Activated CD4-positive, CD25-positive, alpha-beta regulatory T cell (primary cell): ENCODE data around the gene DHRS2.
"Not testable (repeated sequence)": the region's sequence is repeated elsewhere in the genome, so short reads cannot be mapped to it uniquely, and the experiment has no call there.

Experiments used
- DNase-seq, 4 experiments: peaks; one replicate each; lab custom pipeline; 2025; lab: John Stamatoyannopoulos, UW

DHRS2 gene

GRCh38 chr14:23633160-23633701 is 2.9 kb upstream of the DHRS2 start:
- no peak for DNase-seq

GRCh38 chr14:23634698-23635412 is 1.3 kb upstream of the DHRS2 start:
- DNase-seq: not testable (repeated sequence)

DNA sequence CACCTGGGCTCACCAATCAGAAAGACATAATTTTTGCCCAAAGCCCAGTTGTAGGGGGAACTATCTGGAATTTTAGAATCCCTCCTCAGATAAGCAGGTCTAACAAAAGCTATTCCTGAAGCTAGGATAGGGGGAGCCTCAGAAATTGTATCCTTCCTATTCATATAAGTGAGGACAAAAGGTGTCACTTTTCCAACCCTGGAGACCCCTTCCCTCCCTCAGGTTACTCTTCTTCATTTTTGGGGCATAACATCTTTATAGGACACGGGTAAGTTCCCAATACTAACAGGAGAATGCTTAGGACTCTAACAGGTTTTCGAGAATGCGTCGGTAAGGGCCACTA is 1.1 kb downstream of the DHRS2 start:
- not testable (repeated sequence) for DNase-seq

DNA sequence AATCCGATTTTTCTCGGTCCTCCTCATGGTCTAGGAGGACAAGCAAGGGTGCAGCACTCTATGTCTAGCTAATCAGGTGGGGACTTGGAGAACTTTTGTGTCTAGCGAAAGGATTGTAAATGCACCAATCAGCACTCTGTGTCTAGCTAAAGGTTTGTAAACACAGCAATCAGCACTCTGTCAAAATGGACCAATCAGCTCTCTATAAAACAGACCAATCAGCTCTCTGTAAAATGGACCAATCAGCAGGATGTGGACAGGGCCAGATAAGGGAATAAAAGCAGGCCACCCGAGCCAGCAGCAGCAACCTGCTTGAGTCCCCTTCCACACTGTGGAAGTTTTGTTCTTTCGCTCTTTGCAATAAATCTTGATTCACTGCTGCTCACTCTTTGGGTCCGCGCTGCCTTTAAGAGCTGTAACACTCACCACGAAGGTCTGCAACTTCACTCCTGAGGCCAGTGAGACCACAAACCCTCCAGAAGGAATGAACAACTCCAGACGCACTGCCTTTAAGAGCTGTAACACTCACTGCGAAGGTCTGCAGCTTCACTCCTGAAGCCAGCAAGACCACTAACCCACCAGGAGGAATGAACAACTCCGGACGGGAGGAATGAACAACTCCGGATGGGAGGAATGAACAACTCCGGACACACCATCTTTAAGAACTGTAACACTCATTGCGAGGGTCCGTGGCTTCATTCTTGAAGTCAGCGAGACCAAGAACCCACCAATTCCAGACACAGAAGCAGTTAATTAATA is 1.7 kb downstream of the DHRS2 start:
- not testable (repeated sequence) for DNase-seq

- no peak for DNase-seq
Observed at GRCh38 chr14:23638414-23639047, 2.4 kb downstream of the DHRS2 start.

- DNase-seq: no peak
Observed at GRCh38 chr14:23639048-23639890, 3.1 kb downstream of the DHRS2 start.

GRCh38 chr14:23639891-23640523 is 3.8 kb downstream of the DHRS2 start:
- DNase-seq: no peak

DNA sequence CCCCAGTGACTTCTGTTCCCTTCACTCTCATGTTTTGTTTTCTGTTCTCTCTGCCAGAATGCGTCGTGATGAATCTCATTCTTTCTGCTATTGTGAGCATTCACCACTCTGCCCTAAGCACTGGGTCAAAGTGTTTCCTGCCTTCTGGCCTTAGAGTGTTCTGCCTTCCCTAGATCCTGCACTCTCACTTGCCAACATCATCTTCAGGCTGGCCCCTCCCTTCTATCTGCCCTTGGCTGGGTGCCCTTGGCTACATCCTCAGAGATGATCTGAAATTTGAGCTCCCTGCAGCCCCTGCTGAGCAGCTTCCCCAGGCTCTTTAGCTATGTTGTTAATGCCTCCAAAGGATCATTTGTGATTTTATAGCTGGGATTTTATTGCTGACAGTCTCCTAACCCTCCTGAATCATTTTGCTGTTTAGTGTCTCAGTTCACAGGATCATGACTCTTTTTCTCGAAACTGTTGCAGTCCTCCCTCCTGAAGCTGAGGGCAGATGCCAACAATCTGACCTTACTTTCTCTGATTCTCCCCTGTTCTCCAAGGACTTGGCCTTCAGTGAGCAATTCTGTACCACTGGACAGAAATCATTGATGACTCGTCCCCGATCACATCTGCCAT is 4.5 kb downstream of the DHRS2 start:
- DNase-seq: no peak

GRCh38 chr14:23641180-23641914 is 5.2 kb downstream of the DHRS2 start:
- DNase-seq: no peak

DNA sequence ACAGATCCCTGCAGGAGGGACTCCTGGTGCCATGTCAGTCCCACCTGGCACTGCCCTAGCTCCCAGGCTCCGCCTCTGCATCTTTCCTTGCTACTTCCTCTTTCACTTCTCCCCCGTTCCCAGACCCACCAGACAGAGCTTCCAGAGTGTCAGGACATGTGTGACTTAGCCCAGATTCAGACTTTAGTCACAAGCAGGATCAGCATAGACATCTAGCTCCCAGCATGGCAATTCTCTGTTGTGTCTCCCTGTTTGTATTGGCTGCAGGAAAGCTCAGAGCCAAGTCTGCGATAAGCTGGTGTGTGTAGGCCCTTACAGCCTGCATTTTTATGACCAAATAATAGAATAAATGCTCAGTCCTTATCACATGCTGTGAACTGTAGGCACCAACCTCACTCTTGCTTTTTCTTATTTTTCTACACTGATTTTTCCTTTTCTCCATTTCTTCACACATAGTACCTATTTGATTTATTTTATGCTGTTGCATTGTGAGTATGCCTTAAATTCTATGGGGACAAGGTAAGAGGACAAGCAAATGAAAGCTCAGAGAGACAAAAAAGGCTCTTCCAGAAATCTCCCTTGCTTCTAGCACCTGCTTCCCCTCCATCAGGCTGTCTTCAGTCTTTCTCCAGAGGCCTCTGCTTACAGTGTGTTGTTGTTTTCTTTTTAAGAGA is 5.9 kb downstream of the DHRS2 start:
- DNase-seq: no peak

- no peak for DNase-seq
Observed at GRCh38 chr14:23643533-23644194, 7.5 kb downstream of the DHRS2 start.

- DNase-seq: no peak
Observed at GRCh38 chr14:23644195-23644918, 8.2 kb downstream of the DHRS2 start.

DNA sequence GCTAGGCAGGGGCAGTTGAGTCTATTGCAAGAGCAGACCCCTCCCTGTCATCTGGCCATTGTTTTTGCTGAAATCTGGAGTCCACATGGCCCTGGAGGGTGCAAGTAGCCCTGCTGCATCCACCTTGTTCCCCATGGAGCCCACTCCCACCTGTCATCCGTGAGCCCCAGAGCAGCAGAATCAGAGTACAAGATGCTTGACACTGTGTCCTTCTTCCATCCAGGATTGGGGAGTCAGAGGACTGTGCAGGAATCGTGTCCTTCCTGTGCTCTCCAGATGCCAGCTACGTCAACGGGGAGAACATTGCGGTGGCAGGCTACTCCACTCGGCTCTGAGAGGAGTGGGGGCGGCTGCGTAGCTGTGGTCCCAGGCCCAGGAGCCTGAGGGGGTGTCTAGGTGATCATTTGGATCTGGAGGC is 8.8 kb downstream of the DHRS2 start:
- DNase-seq: no peak

DNA sequence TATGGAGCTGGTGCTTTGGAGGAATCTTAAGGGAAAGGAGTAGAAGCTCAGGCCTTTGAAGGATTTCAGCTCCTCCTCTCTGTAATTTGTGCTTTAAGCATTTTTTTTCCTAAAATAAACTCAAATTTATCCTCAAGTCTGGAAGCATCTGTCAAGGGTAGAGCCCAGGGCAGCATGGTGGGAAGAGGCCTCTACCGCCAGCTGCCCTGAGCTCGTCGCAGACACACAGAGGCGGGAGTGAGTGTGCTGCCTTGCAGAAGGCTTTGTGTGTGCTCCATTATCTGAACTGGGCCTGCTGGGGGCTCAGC is 9.3 kb downstream of the DHRS2 start:
- no peak for DNase-seq

- DNase-seq: no peak
Observed at GRCh38 chr14:23645812-23646647, 9.9 kb downstream of the DHRS2 start.

DNA sequence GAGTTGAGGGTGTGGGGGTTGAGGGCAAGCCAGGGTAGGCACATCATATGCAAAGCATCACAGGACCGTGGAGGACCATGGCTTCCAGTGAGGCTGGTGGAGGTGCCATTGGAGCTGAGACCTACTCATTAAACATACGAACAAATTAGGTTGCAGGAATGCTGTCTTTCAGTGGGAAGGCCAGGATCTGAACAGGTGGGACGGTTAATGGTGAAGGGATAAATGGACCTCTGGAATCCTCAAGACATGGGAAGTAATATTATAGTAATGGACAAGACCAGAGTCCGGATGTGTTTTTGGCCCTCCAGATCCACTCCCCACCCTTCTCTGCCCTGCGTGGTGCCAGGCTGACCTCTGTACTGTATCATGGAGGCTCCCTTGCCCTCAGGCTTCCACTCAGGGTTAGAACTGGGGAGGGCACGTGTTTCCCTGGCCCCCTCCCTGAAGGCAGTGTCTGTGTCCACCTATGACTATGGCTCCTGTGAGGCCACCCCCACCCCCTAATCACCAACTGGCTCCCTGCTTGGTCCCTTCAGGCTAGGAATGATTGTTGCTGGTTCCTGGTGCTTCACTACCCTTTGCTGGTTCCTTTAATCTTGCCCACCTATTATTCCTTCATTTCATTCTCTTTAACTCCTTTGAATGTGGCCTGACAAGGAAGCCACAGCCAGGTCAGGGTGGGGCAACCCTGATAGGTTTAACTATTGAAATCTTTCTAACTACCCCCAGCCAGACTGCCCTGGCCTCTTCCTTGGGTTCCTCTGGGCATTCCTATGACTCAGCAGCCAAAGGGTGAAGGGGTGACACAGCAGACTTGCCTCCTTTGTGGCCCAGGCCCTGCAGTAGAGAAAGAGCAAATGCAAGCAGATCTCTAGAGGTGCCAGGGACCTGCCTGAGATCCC is 10.7 kb downstream of the DHRS2 start:
- no peak for DNase-seq

DNA sequence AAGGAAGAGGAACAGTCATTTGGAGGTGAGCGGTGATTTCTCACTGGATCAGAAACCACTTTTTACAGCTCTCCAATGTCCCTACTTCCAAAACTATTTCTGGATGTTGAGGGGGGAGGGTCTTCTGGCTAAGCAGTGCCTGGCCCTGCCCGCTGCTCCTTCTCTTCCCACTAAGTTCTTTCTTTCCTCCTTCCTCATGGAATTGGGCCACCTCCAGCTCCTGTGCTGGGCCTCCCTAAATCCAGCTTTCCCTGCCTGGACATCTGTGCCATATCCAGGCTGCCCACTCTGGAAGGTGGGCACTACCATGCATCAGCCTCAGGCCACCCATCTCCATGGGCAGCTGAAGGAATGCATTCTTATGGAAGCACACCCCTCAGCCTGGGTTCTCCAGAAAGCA is 11.5 kb downstream of the DHRS2 start:
- DNase-seq: no peak
